Thoracic aorta (tissue), 2 donors: ENCODE results near the gene MEGF11. TPM values are rescaled to one million over a fixed set of nuclear protein-coding genes. Genes with fewer than 3 reads are reported as not detected.
"Not testable (repeated sequence)": the region's sequence is repeated elsewhere in the genome, so short reads cannot be mapped to it uniquely, and the experiment has no call there.

ENCODE experiments used
- ATAC-seq: fragments of 150-250 bp; one replicate; pipeline ENCODE4 v1.8.0; 2017; ENCODE audit warnings: low read depth; ENCODE audit not compliant: insufficient number of reproducible peaks, low FRiP score
- DNase-seq: peaks from one replicate; pipeline ENCODE4 v3.0.0-alpha.2; 2020; ENCODE audit warnings: low spot score
- H3K27ac ChIP-seq, 2 donors: fragments of 200-600 bp; sonication (generic); 1 replicate in 1 of 2; 2 replicates in 1 of 2; pipeline ENCODE4 v1.5.1; 2016; ENCODE audit warnings: mild to moderate bottlenecking in 2 of 2, moderate library complexity in 2 of 2
- H3K27me3 ChIP-seq: fragments of 200-600 bp; sonication (generic); replicated peaks from 2 replicates; pipeline ENCODE4 v1.6.0; 2016; ENCODE audit warnings: mild to moderate bottlenecking; ENCODE audit not compliant: insufficient read depth
- H3K36me3 ChIP-seq: fragments of 200-600 bp; sonication (generic); one replicate; pipeline ENCODE4 v1.5.1; 2016
- H3K4me1 ChIP-seq, 2 donors: fragments of 200-600 bp; sonication (generic); 1 replicate in 1 of 2; 2 replicates in 1 of 2; pipeline versions ENCODE4 v1.5.1 to v1.6.0; 2016; ENCODE audit warnings: low read depth in 2 of 2, mild to moderate bottlenecking in 1 of 2; ENCODE audit not compliant: control insufficient read depth in 1 of 2
- H3K4me3 ChIP-seq: fragments of 200-600 bp; sonication (generic); 2 replicates; pipeline ENCODE4 v1.5.1; 2016; ENCODE audit warnings: mild to moderate bottlenecking
- H3K9me3 ChIP-seq: fragments of 200-600 bp; sonication (generic); 2 replicates; pipeline ENCODE4 v1.5.1; 2016
- total RNA-seq, 2 donors: library from RNA; depleted of rRNA; stranded (reverse); fragments of >200 nt; gene quantifications; one replicate each; pipeline versions ENCODE4 v1.1.0 to v1.2.3, GENCODE V29; 2016
- TF ChIP-seq, protein P1 (sequence below): fragments of 200-600 bp; sonication (generic); IDR thresholded peaks from one replicate; pipeline ENCODE4 v1.5.1; 2019; ENCODE audit warnings: antibody characterized with exemption

The MEGF11 gene
- total RNA-seq, 2 donors from 2014 or later: not detected

DNA sequence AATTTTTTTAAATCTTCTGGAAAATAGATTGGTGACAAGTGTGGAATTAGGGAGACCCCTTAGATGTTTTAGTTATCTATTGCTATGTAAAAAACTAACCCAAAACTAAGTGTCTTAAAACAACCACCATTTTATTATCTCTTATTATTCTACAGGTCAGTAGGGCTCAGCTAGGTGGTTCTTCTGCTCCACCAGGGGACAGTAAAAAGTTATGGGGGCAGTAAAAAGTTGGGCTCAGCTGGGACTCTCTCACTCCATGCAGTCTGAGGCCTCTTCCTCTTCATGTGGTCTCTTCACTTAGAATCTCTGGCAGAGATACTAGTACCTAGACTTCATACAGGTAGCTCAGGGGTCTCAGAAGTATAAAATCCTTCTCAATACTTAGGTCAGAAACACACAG is 21.8 kb upstream of the MEGF11 start:
- no peaks in the 10 kb centered on the region for H3K36me3 ChIP-seq
- ATAC-seq: no peak
- no peaks in the 10 kb centered on the region for H3K9me3 ChIP-seq
- H3K27ac ChIP-seq: no peak overlapping the region
- H3K27me3 ChIP-seq: no peaks in the 10 kb centered on the region
- no peak overlapping the region for H3K4me3 ChIP-seq
- TF ChIP-seq, protein P1, sequence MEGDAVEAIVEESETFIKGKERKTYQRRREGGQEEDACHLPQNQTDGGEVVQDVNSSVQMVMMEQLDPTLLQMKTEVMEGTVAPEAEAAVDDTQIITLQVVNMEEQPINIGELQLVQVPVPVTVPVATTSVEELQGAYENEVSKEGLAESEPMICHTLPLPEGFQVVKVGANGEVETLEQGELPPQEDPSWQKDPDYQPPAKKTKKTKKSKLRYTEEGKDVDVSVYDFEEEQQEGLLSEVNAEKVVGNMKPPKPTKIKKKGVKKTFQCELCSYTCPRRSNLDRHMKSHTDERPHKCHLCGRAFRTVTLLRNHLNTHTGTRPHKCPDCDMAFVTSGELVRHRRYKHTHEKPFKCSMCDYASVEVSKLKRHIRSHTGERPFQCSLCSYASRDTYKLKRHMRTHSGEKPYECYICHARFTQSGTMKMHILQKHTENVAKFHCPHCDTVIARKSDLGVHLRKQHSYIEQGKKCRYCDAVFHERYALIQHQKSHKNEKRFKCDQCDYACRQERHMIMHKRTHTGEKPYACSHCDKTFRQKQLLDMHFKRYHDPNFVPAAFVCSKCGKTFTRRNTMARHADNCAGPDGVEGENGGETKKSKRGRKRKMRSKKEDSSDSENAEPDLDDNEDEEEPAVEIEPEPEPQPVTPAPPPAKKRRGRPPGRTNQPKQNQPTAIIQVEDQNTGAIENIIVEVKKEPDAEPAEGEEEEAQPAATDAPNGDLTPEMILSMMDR: no peak
- H3K4me1 ChIP-seq: no peaks in the 10 kb centered on the region
- DNase-seq: no peak

DNA sequence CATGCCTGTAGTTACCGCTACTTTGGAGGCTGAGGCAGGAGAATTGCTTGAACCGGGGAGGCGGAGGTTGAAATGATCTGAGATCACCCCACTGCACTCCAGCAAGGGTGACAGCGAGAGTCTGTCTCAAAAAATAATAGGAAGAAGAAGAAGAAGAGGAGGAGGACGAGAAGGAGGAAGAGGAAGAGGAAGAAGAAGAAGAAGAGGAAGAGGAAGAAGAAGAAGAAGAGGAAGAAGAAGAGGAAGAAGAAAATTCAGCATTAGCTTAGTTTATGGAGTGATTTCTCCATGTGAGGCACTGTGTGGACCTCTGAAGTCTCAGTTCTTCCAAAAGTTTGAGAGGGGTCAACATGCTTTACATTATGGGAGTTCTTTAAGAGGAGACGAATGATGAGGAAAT is 17.4 kb upstream of the MEGF11 start:
- Histone ChIP-seq H3K4me1 (no peaks in the 10 kb centered on the region), H3K27me3 (no peaks in the 10 kb centered on the region), H3K36me3 (no peaks in the 10 kb centered on the region), H3K4me3 (no peak overlapping the region), H3K27ac (no peak overlapping the region), H3K9me3 (no peaks in the 10 kb centered on the region)
- ATAC-seq (no peak), DNase-seq (no peak)
- TF ChIP-seq, protein P1: no peak

- DNase-seq (no peak), ATAC-seq (no peak)
- TF ChIP-seq, protein P1: no peak
Observed at GRCh38 chr15:66269326-66270090, 16.0 kb upstream of the MEGF11 start.

DNA sequence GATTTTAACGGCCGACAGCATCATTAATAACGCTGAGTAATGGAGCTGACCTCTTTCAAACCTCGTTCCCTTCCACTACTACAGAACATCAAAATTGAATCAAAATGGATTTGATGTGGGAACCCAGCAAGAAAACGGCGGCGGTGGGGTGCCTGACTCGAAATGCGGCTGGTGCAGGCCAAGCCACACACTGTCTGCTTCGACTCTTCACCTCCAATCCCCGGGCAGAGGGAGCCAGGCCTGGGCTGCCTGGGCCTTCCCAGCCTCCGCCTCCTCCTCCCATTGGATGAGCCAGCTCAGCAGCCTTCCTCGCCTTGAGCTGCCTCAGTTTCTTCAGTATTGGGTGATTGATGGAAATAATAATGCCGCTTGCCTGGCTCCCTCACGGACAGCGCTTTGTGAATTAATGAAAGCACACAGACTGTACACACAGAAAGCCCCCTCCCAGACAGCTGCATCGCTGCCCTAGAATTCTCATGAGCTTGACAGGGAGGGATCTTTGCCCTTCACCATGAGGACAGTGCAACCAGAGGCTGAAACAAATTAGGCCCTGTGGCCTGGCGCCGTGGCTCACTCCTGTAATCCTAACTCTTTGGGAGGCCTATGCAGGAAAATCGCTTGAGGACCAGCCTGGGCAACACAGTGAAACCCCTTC is 11.4 kb upstream of the MEGF11 start:
- Histone ChIP-seq H3K36me3 (no peaks in the 10 kb centered on the region), H3K9me3 (no peaks in the 10 kb centered on the region), H3K4me1 (no peaks in the 10 kb centered on the region), H3K4me3 (no peak overlapping the region), H3K27ac (no peak overlapping the region), H3K27me3 (no peaks in the 10 kb centered on the region)
- no peak for ATAC-seq
- DNase-seq: no peak
- TF ChIP-seq, protein P1: no peak

More at GRCh38 chr15:66269326-66270090, 16.0 kb upstream of the MEGF11 start:
- no peak overlapping the region for H3K4me3 ChIP-seq
- no peaks in the 10 kb centered on the region for H3K27me3 ChIP-seq
- no peaks in the 10 kb centered on the region for H3K4me1 ChIP-seq
- no peaks in the 10 kb centered on the region for H3K36me3 ChIP-seq
- H3K27ac ChIP-seq: no peak overlapping the region
- no peaks in the 10 kb centered on the region for H3K9me3 ChIP-seq

DNA sequence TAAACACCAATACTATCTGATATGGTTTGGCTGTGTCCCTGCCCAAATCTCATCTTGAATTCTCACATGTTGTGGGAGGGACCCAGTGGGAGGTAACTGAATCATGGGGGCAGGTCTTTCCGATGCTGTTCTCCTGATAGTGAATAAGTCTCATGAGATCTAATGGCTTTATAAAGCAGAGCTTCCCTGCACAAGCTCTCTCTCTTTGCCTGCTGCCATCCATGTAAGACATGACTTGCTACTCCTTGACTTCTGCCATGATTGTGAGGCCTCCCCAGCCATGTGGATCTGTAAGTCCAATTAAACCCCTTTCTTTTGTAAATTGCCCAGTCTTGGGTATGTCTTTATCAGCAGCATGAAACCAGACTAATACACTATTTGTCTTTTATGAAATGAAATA is 9.3 kb upstream of the MEGF11 start:
- not testable (repeated sequence) for H3K27ac ChIP-seq, ATAC-seq, H3K36me3 ChIP-seq, H3K4me1 ChIP-seq, H3K4me3 ChIP-seq, H3K27me3 ChIP-seq, H3K9me3 ChIP-seq, DNase-seq
